ENCODE data around the gene PLCXD3.

PLCXD3 gene

DNA sequence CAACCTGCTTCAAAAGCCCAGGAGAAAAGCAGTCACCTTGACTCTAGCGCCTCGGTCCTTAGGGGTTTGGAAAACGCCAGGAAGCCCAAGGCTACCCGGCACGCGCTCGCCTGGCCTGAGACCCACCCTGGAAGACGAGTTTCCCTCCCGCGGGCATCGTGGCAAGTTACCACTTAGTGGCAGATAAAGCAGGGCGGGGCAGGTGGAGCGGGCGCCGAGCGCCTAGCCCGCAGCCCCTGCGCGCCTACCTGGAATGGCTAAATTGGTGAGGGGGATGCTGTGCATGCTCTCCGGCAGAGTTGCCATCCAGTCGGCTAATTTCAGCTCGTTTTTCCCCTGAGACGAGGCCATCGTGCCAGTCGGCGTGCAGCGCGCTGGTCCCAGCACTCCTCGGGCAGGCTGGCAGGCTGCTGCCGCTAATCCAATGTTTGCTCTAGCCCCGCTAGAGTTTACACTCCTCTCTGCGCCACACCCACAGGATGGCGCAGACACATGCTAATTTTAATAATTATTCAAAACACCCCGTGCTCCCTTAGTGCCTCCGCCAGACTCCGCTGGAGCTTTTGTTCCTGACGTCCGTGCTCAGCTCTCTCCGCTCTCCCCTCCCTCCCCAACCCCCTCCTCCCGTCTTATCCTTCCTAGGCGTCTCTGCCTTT lies at the start of gene PLCXD3:
Gene PLCXD3 (minus strand): TSS at position 426 of the 656 bp plus-strand sequence. CDS start 75 bp downstream, at position 351.
- Histone ChIP-seq H3K4me1 (ENCODE audit: control insufficient read depth, insufficient read depth, low read length) (peaks cover 3% of the 10 kb centered on the region; the same call in 1 of the 2 replicates), H3K9me3 (ENCODE audit: control insufficient read depth, insufficient read depth, low read depth, low read length) (no peaks in the 10 kb centered on the region), H3K36me3 (ENCODE audit: control insufficient read depth in 2 of 2, insufficient read depth in 1 of 2, low read length in 2 of 2) (no peaks in the 10 kb centered on the region), H3K27ac (ENCODE audit: extremely low read depth, low read depth, low read length) (no peak within 1 kb of the TSS), H3K4me3 (ENCODE audit: low read depth, low read length) (peak within 1 kb of the TSS; percentile 41)
- TF ChIP-seq ZNF341 (tag by site-specific recombination; IDR thresholded peaks at IDR 0.05; ENCODE audit: low read depth) (no peak), ZNF670 (tag by site-specific recombination; IDR thresholded peaks at IDR 0.05; ENCODE audit: low read depth) (no peak), ZNF335 (tag by site-specific recombination; conservative IDR thresholded peaks at IDR 0.05) (peak; percentile 28), CTCF (tag by site-specific recombination; IDR thresholded peaks at IDR 0.05) (no peak), ZSCAN30 (tag by site-specific recombination; IDR thresholded peaks at IDR 0.05) (no peak), PBX3 (CRISPR knock-in tag; IDR thresholded peaks at IDR 0.05) (no peak), ZFP3 (tag by site-specific recombination; IDR thresholded peaks at IDR 0.05; ENCODE audit: low read depth) (no peak), ZNF391 (tag by site-specific recombination; IDR thresholded peaks at IDR 0.05; ENCODE audit: borderline replicate concordance, low read depth) (no peak), ZNF426 (tag by site-specific recombination; IDR thresholded peaks at IDR 0.05) (no peak), ZNF626 (tag by site-specific recombination; IDR thresholded peaks at IDR 0.05) (no peak), GLI2 (tag by site-specific recombination; IDR thresholded peaks at IDR 0.05; ENCODE audit: borderline replicate concordance, low read depth) (no peak), ZBTB17 (tag by site-specific recombination; IDR thresholded peaks at IDR 0.05) (peak; percentile 68), ZNF501 (tag by site-specific recombination; IDR thresholded peaks at IDR 0.05) (no peak), OVOL3 (tag by site-specific recombination; IDR thresholded peaks at IDR 0.05) (no peak), ZNF561 (tag by site-specific recombination; IDR thresholded peaks at IDR 0.05; ENCODE audit: borderline replicate concordance) (no peak), ZFP69B (tag by site-specific recombination; IDR thresholded peaks at IDR 0.05) (no peak), SCRT2 (tag by site-specific recombination; IDR thresholded peaks at IDR 0.05) (no peak), ZNF292 (tag by site-specific recombination; IDR thresholded peaks at IDR 0.05; ENCODE audit: borderline replicate concordance, low read depth) (no peak), EGR2 (tag by site-specific recombination; IDR thresholded peaks at IDR 0.05; ENCODE audit: low read depth) (no peak), ZNF2 (tag by site-specific recombination; IDR thresholded peaks at IDR 0.05) (no peak), HOXA7 (CRISPR knock-in tag; IDR thresholded peaks at IDR 0.05; ENCODE audit: borderline replicate concordance) (no peak)
- TF ChIP-seq, protein P1, sequence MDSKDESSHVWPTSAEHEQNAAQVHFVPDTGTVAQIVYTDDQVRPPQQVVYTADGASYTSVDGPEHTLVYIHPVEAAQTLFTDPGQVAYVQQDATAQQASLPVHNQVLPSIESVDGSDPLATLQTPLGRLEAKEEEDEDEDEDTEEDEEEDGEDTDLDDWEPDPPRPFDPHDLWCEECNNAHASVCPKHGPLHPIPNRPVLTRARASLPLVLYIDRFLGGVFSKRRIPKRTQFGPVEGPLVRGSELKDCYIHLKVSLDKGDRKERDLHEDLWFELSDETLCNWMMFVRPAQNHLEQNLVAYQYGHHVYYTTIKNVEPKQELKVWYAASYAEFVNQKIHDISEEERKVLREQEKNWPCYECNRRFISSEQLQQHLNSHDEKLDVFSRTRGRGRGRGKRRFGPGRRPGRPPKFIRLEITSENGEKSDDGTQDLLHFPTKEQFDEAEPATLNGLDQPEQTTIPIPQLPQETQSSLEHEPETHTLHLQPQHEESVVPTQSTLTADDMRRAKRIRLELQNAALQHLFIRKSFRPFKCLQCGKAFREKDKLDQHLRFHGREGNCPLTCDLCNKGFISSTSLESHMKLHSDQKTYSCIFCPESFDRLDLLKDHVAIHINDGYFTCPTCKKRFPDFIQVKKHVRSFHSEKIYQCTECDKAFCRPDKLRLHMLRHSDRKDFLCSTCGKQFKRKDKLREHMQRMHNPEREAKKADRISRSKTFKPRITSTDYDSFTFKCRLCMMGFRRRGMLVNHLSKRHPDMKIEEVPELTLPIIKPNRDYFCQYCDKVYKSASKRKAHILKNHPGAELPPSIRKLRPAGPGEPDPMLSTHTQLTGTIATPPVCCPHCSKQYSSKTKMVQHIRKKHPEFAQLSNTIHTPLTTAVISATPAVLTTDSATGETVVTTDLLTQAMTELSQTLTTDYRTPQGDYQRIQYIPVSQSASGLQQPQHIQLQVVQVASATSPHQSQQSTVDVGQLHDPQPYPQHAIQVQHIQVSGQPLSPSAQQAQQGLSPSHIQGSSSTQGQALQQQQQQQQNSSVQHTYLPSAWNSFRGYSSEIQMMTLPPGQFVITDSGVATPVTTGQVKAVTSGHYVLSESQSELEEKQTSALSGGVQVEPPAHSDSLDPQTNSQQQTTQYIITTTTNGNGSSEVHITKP (tag by site-specific recombination; IDR thresholded peaks at IDR 0.05), result peak; percentile 66
- TF ChIP-seq, protein P2, sequence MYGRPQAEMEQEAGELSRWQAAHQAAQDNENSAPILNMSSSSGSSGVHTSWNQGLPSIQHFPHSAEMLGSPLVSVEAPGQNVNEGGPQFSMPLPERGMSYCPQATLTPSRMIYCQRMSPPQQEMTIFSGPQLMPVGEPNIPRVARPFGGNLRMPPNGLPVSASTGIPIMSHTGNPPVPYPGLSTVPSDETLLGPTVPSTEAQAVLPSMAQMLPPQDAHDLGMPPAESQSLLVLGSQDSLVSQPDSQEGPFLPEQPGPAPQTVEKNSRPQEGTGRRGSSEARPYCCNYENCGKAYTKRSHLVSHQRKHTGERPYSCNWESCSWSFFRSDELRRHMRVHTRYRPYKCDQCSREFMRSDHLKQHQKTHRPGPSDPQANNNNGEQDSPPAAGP (tag by site-specific recombination; IDR thresholded peaks at IDR 0.05), result peak; percentile 60; the same call in 1 of the 2 replicates
- CTCF ChIA-PET, result interaction anchor here (0.6 to 0.8 kb wide), 3 partner anchors 13 to 333 kb away, joined by 3 read pairs; no protein-coding TSS in a partner anchor
- POLR2A ChIA-PET, result no interaction called here

All from HEK293 (cell line).